Nephron (organoid): ENCODE measurements around the gene APOO.

Experiments
- H3K27ac Mint-ChIP-seq, 3 experiments: 2 replicates each; pipeline ENCODE4 v1.8.0; 2020; ENCODE audit warnings: mixed read lengths in 3 of 3, mild to moderate bottlenecking in 2 of 3, moderate library complexity in 1 of 3
- H3K27me3 Mint-ChIP-seq: 2 replicates; pipeline ENCODE4 v1.8.0; 2021; ENCODE audit warnings: low read depth, mild to moderate bottlenecking, moderate library complexity, mixed read lengths
- H3K36me3 Mint-ChIP-seq: 2 replicates; pipeline ENCODE4 v1.8.0; 2020; ENCODE audit warnings: low read depth, mixed read lengths
- H3K4me1 Mint-ChIP-seq: 2 replicates; pipeline ENCODE4 v1.8.0; 2020; ENCODE audit warnings: mixed read lengths
- H3K4me3 Mint-ChIP-seq, 3 experiments: 2 replicates each; pipeline ENCODE4 v1.8.0; 2020; ENCODE audit warnings: mild to moderate bottlenecking in 3 of 3, mixed read lengths in 3 of 3, moderate library complexity in 2 of 3
- H3K9me3 Mint-ChIP-seq: 2 replicates; pipeline ENCODE4 v1.8.0; 2020; ENCODE audit warnings: mixed read lengths
- CTCF ChIP-seq, 3 experiments: fragments of 200-600 bp; sonication (generic); IDR thresholded peaks; one replicate each; pipeline ENCODE4 v1.5.0; 2021; ENCODE audit warnings: antibody characterized with exemption in 3 of 3; ENCODE audit not compliant: unreplicated experiment in 3 of 3

APOO gene

GRCh38 chrX:23811656-23812055 lies 96.1 kb downstream of the APOO start:
- H3K27me3 Mint-ChIP-seq, result no peaks in the 10 kb centered on the region
- TF ChIP-seq CTCF (IDR thresholded peaks at IDR 0.05; ENCODE audit: unreplicated experiment in 3 of 3), result no peak
- no peaks in the 10 kb centered on the region for H3K36me3 Mint-ChIP-seq
- no peaks in the 10 kb centered on the region for H3K9me3 Mint-ChIP-seq
- peak overlapping the region; percentile 10 to 25 (median 22) for H3K27ac Mint-ChIP-seq
- peaks cover 13% of the 10 kb centered on the region for H3K4me1 Mint-ChIP-seq
- H3K4me3 Mint-ChIP-seq, result peak overlapping the region in 1 of 3 experiments; percentile 13

- peaks cover 13% of the 10 kb centered on the region for H3K4me1 Mint-ChIP-seq
- H3K27me3 Mint-ChIP-seq, result no peaks in the 10 kb centered on the region
These were observed 96.6 kb downstream of the APOO start for GRCh38 chrX:23811108-23811651.

GRCh38 chrX:23810279-23810678 lies 97.5 kb downstream of the APOO start:
- H3K4me3 Mint-ChIP-seq, result no peak overlapping the region
- peaks cover 13% of the 10 kb centered on the region for H3K4me1 Mint-ChIP-seq
- peak overlapping the region in 2 of 3 experiments; percentile 10 to 24 for H3K27ac Mint-ChIP-seq
- H3K9me3 Mint-ChIP-seq, result no peaks in the 10 kb centered on the region
- no peak for TF ChIP-seq CTCF (IDR thresholded peaks at IDR 0.05; ENCODE audit: unreplicated experiment in 3 of 3)
- no peaks in the 10 kb centered on the region for H3K36me3 Mint-ChIP-seq
- H3K27me3 Mint-ChIP-seq, result no peaks in the 10 kb centered on the region

More at GRCh38 chrX:23811108-23811651, 96.6 kb downstream of the APOO start:
- no peak for TF ChIP-seq CTCF (IDR thresholded peaks at IDR 0.05; ENCODE audit: unreplicated experiment in 3 of 3)
- H3K9me3 Mint-ChIP-seq, result no peaks in the 10 kb centered on the region
- peak overlapping the region; percentile 10 to 25 (median 22) for H3K27ac Mint-ChIP-seq
- no peaks in the 10 kb centered on the region for H3K36me3 Mint-ChIP-seq
- H3K4me3 Mint-ChIP-seq, result peak overlapping the region in 2 of 3 experiments; percentile 26 to 45

GRCh38 chrX:23805389-23805788 lies 102.3 kb downstream of the APOO start:
- Mint-ChIP-seq H3K4me1 (peaks cover 19% of the 10 kb centered on the region), H3K9me3 (no peaks in the 10 kb centered on the region), H3K36me3 (no peaks in the 10 kb centered on the region), H3K27me3 (no peaks in the 10 kb centered on the region), H3K4me3 (no peak overlapping the region), H3K27ac (peak overlapping the region in 2 of 3 experiments; percentile 20 to 71)
- TF ChIP-seq CTCF (IDR thresholded peaks at IDR 0.05; ENCODE audit: unreplicated experiment in 3 of 3), result no peak

GRCh38 chrX:23804578-23804977 lies 103.2 kb downstream of the APOO start:
- Mint-ChIP-seq H3K9me3 (no peaks in the 10 kb centered on the region), H3K36me3 (no peaks in the 10 kb centered on the region), H3K4me3 (no peak overlapping the region), H3K27me3 (no peaks in the 10 kb centered on the region), H3K27ac (peak overlapping the region; percentile 32 to 93 (median 69)), H3K4me1 (peaks cover 21% of the 10 kb centered on the region)
- no peak for TF ChIP-seq CTCF (IDR thresholded peaks at IDR 0.05; ENCODE audit: unreplicated experiment in 3 of 3)

- H3K27me3 Mint-ChIP-seq, result no peaks in the 10 kb centered on the region
- no peaks in the 10 kb centered on the region for H3K9me3 Mint-ChIP-seq
- peaks cover 25% of the 10 kb centered on the region for H3K4me1 Mint-ChIP-seq
- H3K36me3 Mint-ChIP-seq, result no peaks in the 10 kb centered on the region
- H3K4me3 Mint-ChIP-seq, result no peak overlapping the region
- peak overlapping the region; percentile 32 to 93 (median 69) for H3K27ac Mint-ChIP-seq
- no peak for TF ChIP-seq CTCF (IDR thresholded peaks at IDR 0.05; ENCODE audit: unreplicated experiment in 3 of 3)
These were observed 103.8 kb downstream of the APOO start for GRCh38 chrX:23803931-23804381.
